Neural cell (in vitro differentiated cells): Measurements from ENCODE around the gene TSFM. TPM values are rescaled to one million over a fixed set of nuclear protein-coding genes. Genes with fewer than 3 reads are reported as not detected.

Experiments
- H2AFZ ChIP-seq: fragments of 200-600, 300-800 bp; sonication (generic), shearing (Covaris generic); 2 replicates; pipeline ENCODE4 v1.6.0; 2014; ENCODE audit warnings: low read depth, mild to moderate bottlenecking, antibody characterized with exemption, low read length, moderate library complexity
- H3F3A ChIP-seq: fragments of 200-600 bp; shearing (Covaris generic); 2 replicates; pipeline ENCODE4 v1.6.1; 2016; ENCODE audit warnings: mild to moderate bottlenecking, moderate library complexity, mixed read lengths, antibody characterized with exemption, low read length; ENCODE audit not compliant: insufficient read depth, poor library complexity, severe bottlenecking
- H3K27ac ChIP-seq: fragments of 200-600, 300-800 bp; sonication (generic), shearing (Covaris generic); 2 replicates; pipeline ENCODE4 v1.5.1; 2014; ENCODE audit warnings: mild to moderate bottlenecking, low read length, moderate library complexity
- H3K27me3 ChIP-seq: fragments of 300-800, 200-600 bp; sonication (generic), shearing (Covaris generic); 2 replicates; pipeline ENCODE4 v1.6.0; 2014; ENCODE audit warnings: mild to moderate bottlenecking, low read depth, low read length, moderate library complexity; ENCODE audit not compliant: insufficient read depth
- H3K36me3 ChIP-seq: fragments of 300-800, 200-600 bp; sonication (generic), shearing (Covaris generic); 2 replicates; pipeline ENCODE4 v1.5.1; 2014; ENCODE audit warnings: mild to moderate bottlenecking, antibody characterized with exemption, low read length, moderate library complexity; ENCODE audit not compliant: insufficient read depth
- H3K4me2 ChIP-seq: fragments of 300-800, 200-600 bp; sonication (generic), shearing (Covaris generic); 2 replicates; pipeline ENCODE4 v1.6.0; 2014; ENCODE audit warnings: mild to moderate bottlenecking, low read length
- H3K4me3 ChIP-seq: fragments of 300-800, 200-600 bp; sonication (generic), shearing (Covaris generic); 2 replicates; pipeline ENCODE4 v1.5.1; 2014; ENCODE audit warnings: mild to moderate bottlenecking, low read length, moderate library complexity
- H3K79me2 ChIP-seq: fragments of 200-600 bp; shearing (Covaris generic); replicated peaks from 2 replicates; pipeline ENCODE4 v1.6.0; 2014; ENCODE audit warnings: mild to moderate bottlenecking, low read length, moderate library complexity; ENCODE audit not compliant: insufficient read depth
- H3K9ac ChIP-seq: fragments of 300-800, 200-600 bp; sonication (generic), shearing (Covaris generic); 2 replicates; pipeline ENCODE4 v1.6.1; 2016; ENCODE audit warnings: mild to moderate bottlenecking, low read length, mixed read lengths
- H3K9me2 ChIP-seq: fragments of 200-600 bp; shearing (Covaris generic); 2 replicates; pipeline ENCODE4 v1.6.1; 2016; ENCODE audit warnings: mild to moderate bottlenecking, low read length, mixed read lengths; ENCODE audit not compliant: insufficient read depth
- H3K9me3 ChIP-seq: fragments of 200-600, 300-800 bp; sonication (generic), shearing (Covaris generic); 2 replicates; pipeline ENCODE4 v1.6.1; 2016; ENCODE audit warnings: mild to moderate bottlenecking, mixed run types, low read length, moderate library complexity, mixed read lengths
- H4K20me1 ChIP-seq: fragments of 200-600 bp; shearing (Covaris generic); 2 replicates; pipeline ENCODE4 v1.6.1; 2016; ENCODE audit warnings: mild to moderate bottlenecking, mixed run types; ENCODE audit not compliant: insufficient read depth
- EP300 ChIP-seq: fragments of 450-650 bp; conservative IDR thresholded peaks from 2 replicates; pipeline ENCODE4 v1.6.1; 2014; ENCODE audit warnings: antibody characterized with exemption, mild to moderate bottlenecking, moderate library complexity; ENCODE audit not compliant: poor library complexity, severe bottlenecking
- EZH2 ChIP-seq: fragments of 200-600, 300-800 bp; shearing (Covaris generic), sonication (generic); IDR thresholded peaks from 2 replicates; pipeline ENCODE4 v1.6.1; 2014; ENCODE audit warnings: antibody characterized with exemption, low read length, borderline replicate concordance, mild to moderate bottlenecking; ENCODE audit not compliant: insufficient read depth, poor library complexity, severe bottlenecking
- MXI1 ChIP-seq: fragments of 450-650 bp; conservative IDR thresholded peaks from 2 replicates; pipeline ENCODE4 v1.6.1; 2014; ENCODE audit warnings: antibody characterized with exemption, mild to moderate bottlenecking; ENCODE audit not compliant: poor library complexity, severe bottlenecking
- POLR2AphosphoS5 ChIP-seq: IDR thresholded peaks from 2 replicates; pipeline ENCODE4 v1.6.1; 2012
- SMC3 ChIP-seq: fragments of 450-650 bp; conservative IDR thresholded peaks from 2 replicates; pipeline ENCODE4 v1.6.1; 2014; ENCODE audit warnings: antibody characterized with exemption, mild to moderate bottlenecking, moderate library complexity; ENCODE audit not compliant: poor library complexity
- TAF1 ChIP-seq: IDR thresholded peaks from 2 replicates; pipeline ENCODE4 v1.6.1; 2012; ENCODE audit warnings: low read depth
- polyA plus RNA-seq: library from polyadenylated mRNA; depleted of rRNA; stranded (reverse); fragments of >200 nt; gene quantifications from 2 replicates; pipeline ENCODE4 v1.2.3, GENCODE V29; 2014
- TF ChIP-seq, protein P1 (sequence below): fragments of 450-650 bp; IDR thresholded peaks from 2 replicates; pipeline ENCODE4 v1.5.1; 2014; ENCODE audit warnings: antibody characterized with exemption, mild to moderate bottlenecking, moderate library complexity; ENCODE audit not compliant: poor library complexity, severe bottlenecking

Gene TSFM
- polyA plus RNA-seq, 1 donor from 2014 or later: 37.8 TPM

- TF ChIP-seq MXI1: no peak
- H3K27me3 ChIP-seq: peaks cover 32% of the 10 kb centered on the region
- H3K27ac ChIP-seq: no peak overlapping the region
- no peaks in the 10 kb centered on the region for H3K79me2 ChIP-seq
- no peaks in the 10 kb centered on the region for H3K36me3 ChIP-seq
- H3F3A ChIP-seq: no peaks in the 10 kb centered on the region
- no peaks in the 10 kb centered on the region for H3K9me2 ChIP-seq
- H4K20me1 ChIP-seq: no peaks in the 10 kb centered on the region
- H3K9ac ChIP-seq: no peak overlapping the region
- H3K9me3 ChIP-seq: no peaks in the 10 kb centered on the region
- no peak overlapping the region for H2AFZ ChIP-seq
- H3K4me2 ChIP-seq: no peak overlapping the region
- no peak overlapping the region for H3K4me3 ChIP-seq
These were observed 22.1 kb upstream of the TSFM start for GRCh38 chr12:57760347-57760982.

DNA sequence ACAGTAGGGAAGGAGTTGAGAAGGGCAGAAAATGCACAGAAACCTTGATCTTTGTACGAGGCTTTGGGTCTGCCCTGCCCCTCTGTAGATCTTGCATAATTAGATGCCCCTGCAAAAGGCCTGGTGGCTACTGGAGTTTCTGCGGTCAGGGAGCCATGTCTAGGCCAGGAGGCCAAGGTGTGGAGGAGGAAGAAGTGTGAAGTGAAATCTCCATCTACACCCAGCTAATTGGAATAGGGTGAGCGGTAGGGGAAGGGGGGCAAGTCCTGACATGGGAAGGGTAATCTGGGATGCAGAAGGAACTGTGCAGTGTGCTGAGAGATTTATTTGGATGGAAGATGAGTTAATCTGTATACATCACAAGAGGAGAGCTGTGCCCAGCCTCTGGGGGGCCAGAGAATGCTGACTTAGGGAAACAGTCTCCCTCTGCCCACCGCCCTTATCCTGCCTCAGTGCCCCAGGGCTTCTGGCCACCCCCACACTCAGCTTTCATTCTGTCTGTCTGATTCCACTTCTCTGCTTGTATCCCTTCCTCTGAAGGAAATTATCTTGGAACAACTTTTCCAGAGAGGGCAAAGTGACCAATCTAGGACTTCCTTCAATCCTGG lies 21.1 kb upstream of the TSFM start:
- TF ChIP-seq EP300: no peak
- Histone ChIP-seq H3K9me3 (no peaks in the 10 kb centered on the region), H3K4me2 (no peak overlapping the region), H3K27ac (no peak overlapping the region), H4K20me1 (no peaks in the 10 kb centered on the region), H2AFZ (no peak overlapping the region), H3K9ac (no peak overlapping the region), H3F3A (no peaks in the 10 kb centered on the region), H3K79me2 (no peaks in the 10 kb centered on the region), H3K36me3 (no peaks in the 10 kb centered on the region), H3K27me3 (peaks cover 43% of the 10 kb centered on the region), H3K9me2 (no peaks in the 10 kb centered on the region), H3K4me3 (no peak overlapping the region)

DNA sequence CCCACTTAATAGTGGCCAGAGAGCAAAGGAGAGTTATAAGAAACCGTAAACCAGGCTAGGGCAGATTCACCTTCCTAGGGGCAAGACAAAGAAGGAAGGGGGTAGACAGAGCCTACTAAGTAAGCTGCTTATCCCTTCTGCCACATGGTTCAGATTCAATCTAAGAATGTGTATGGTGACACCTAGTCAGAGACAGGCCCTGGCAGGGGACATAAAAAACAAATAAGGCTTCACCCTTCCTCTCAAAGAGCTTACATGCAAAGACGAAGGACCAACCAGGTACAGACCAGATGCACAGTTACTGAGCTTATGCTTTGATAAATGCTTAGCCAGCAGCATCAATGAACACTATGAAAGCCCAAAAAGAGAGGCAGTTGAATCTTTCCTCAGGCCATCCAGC lies 20.1 kb upstream of the TSFM start:
- peaks cover 52% of the 10 kb centered on the region for H3K27me3 ChIP-seq
- no peaks in the 10 kb centered on the region for H3K9me3 ChIP-seq
- no peak overlapping the region for H3K9ac ChIP-seq
- H3K9me2 ChIP-seq: no peaks in the 10 kb centered on the region
- no peaks in the 10 kb centered on the region for H3F3A ChIP-seq
- TF ChIP-seq EZH2: no peak
- no peak for TF ChIP-seq EP300
- no peak for TF ChIP-seq POLR2AphosphoS5
- TF ChIP-seq SMC3: no peak
- no peak for TF ChIP-seq MXI1
- TF ChIP-seq TAF1: no peak
- TF ChIP-seq, protein P1, sequence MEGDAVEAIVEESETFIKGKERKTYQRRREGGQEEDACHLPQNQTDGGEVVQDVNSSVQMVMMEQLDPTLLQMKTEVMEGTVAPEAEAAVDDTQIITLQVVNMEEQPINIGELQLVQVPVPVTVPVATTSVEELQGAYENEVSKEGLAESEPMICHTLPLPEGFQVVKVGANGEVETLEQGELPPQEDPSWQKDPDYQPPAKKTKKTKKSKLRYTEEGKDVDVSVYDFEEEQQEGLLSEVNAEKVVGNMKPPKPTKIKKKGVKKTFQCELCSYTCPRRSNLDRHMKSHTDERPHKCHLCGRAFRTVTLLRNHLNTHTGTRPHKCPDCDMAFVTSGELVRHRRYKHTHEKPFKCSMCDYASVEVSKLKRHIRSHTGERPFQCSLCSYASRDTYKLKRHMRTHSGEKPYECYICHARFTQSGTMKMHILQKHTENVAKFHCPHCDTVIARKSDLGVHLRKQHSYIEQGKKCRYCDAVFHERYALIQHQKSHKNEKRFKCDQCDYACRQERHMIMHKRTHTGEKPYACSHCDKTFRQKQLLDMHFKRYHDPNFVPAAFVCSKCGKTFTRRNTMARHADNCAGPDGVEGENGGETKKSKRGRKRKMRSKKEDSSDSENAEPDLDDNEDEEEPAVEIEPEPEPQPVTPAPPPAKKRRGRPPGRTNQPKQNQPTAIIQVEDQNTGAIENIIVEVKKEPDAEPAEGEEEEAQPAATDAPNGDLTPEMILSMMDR: no peak
- no peaks in the 10 kb centered on the region for H3K79me2 ChIP-seq
- no peak overlapping the region for H3K27ac ChIP-seq
- H4K20me1 ChIP-seq: no peaks in the 10 kb centered on the region
- no peak overlapping the region for H3K4me2 ChIP-seq
- no peak overlapping the region for H2AFZ ChIP-seq
- H3K4me3 ChIP-seq: no peak overlapping the region
- no peaks in the 10 kb centered on the region for H3K36me3 ChIP-seq
